Fibroblast of pulmonary artery (primary cell): Measurements from ENCODE around the gene NDUFA3.
"Not testable (repeated sequence)": the region's sequence is repeated elsewhere in the genome, so short reads cannot be mapped to it uniquely, and the experiment has no call there.

Experiments
- DNase-seq: peaks from one replicate; pipeline ENCODE4 v3.0.0-alpha.2; 2010; ENCODE audit warnings: low read depth
- H3K4me3 ChIP-seq: replicated peaks from 2 replicates; pipeline ENCODE4 v1.5.1; 2011; ENCODE audit warnings: low read depth, mild to moderate bottlenecking, control low read depth, low read length, moderate library complexity
- TF ChIP-seq, protein P1 (sequence below): IDR thresholded peaks from 2 replicates; pipeline ENCODE4 v1.5.1; 2011; ENCODE audit warnings: mild to moderate bottlenecking, control low read depth, low read length, inconsistent platforms; ENCODE audit errors: missing control alignments

NDUFA3 gene

GRCh38 chr19:54099190-54099902 is 3.3 kb upstream of the NDUFA3 start:
- TF ChIP-seq, protein P1, sequence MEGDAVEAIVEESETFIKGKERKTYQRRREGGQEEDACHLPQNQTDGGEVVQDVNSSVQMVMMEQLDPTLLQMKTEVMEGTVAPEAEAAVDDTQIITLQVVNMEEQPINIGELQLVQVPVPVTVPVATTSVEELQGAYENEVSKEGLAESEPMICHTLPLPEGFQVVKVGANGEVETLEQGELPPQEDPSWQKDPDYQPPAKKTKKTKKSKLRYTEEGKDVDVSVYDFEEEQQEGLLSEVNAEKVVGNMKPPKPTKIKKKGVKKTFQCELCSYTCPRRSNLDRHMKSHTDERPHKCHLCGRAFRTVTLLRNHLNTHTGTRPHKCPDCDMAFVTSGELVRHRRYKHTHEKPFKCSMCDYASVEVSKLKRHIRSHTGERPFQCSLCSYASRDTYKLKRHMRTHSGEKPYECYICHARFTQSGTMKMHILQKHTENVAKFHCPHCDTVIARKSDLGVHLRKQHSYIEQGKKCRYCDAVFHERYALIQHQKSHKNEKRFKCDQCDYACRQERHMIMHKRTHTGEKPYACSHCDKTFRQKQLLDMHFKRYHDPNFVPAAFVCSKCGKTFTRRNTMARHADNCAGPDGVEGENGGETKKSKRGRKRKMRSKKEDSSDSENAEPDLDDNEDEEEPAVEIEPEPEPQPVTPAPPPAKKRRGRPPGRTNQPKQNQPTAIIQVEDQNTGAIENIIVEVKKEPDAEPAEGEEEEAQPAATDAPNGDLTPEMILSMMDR, result no peak
- no peak overlapping the region for H3K4me3 ChIP-seq
- DNase-seq, result no peak

GRCh38 chr19:54099903-54100255 is 2.8 kb upstream of the NDUFA3 start:
- not testable (repeated sequence) for DNase-seq, H3K4me3 ChIP-seq

DNA sequence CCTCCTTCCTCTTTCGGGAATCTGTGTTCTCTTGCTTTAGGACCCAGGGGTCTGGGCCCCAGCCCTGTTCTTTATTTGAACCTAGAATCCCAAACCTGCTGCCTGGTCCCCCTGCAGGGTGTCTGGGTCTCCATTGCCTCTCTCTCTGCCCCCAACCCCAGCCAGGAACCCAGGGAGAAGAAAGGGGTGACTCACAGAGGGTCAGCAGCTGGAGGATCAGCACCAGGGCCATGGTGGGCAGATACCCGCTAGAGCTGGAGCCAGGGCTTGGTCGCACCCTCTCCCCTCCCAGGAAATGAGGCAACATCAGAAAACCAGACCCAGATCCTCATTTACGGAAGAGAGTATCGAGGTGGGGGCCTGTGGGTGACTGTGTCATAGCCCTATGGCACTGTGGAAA is 2.1 kb upstream of the NDUFA3 start, which contains the start of gene OSCAR:
OSCAR (minus strand) TSS at position 243 of the 400 bp plus-strand sequence; CDS start at position 232, 11 bp downstream.
- peak; percentile 18 for DNase-seq
- TF ChIP-seq, protein P1, result no peak
- no peak within 1 kb of the TSS for H3K4me3 ChIP-seq

DNA sequence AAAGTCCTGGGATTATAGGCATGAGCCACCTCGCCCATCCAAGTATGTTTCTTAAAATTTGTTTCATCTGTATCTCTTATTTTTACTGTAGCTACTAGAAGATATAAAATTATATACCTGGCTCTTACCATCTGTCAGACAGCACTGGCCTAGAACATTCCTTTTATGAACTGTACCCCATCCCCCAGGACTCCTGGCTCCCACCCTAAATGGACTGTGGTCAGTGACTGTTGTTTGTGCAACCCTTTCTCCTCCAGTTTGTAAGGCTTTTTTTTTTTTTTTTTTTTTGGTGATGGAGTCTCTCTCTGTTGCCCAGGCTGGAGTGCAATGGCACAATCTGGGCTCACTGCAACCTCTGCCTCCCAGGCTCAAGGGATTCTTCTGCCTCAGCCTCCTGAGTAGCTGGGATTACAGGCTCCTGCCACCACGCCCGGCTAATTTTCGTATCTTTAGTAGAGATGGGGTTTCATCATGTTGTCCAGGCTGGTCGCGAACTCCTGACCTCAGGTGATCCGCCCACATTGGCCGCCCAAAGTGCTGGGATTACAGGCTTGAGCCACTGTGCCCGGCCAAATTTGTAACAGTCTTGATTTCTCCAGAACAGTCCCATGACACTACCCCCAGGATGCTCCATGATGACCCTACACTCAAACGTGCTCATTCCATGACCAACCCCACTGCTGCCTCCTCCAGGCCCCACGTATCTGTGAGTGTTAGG is 2.5 kb downstream of the NDUFA3 start:
- no peak for DNase-seq
- H3K4me3 ChIP-seq, result no peak overlapping the region
- TF ChIP-seq, protein P1, result no peak

DNA sequence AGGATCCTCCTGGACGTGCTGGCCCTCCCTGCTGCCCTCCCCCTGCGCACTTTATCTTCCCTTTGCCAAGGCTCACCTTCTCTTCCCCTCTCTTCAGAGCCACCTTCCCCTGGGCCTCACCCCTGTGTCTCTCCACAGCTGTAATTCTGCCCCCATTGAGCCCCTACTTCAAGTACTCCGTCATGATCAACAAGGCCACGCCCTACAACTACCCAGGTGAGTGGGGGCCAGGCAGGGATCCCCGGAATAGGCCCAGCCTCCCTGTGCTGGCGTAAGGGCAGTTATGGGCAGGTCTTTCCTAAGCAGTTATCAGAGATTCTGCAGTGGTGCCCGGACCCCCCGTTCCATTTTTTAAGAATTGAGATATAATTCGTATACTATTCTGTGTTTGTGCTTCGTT is 3.1 kb downstream of the NDUFA3 start:
- no peak for DNase-seq
- H3K4me3 ChIP-seq, result no peak overlapping the region
- TF ChIP-seq, protein P1, result no peak

- H3K4me3 ChIP-seq, result no peak overlapping the region
- DNase-seq, result no peak
- TF ChIP-seq, protein P1, result no peak
Measured at GRCh38 chr19:54106716-54107115, 4.1 kb downstream of the NDUFA3 start.

- no peak overlapping the region for H3K4me3 ChIP-seq
- DNase-seq, result no peak
- TF ChIP-seq, protein P1, result no peak
Measured at GRCh38 chr19:54107876-54108490, 5.3 kb downstream of the NDUFA3 start.
